ENCODE results near the gene MRTO4.

The MRTO4 gene

GRCh38 chr1:19208710-19209438, 42.7 kb upstream of the MRTO4 start:
- DNase-seq (ENCODE audit: low spot score), result no peak
- Histone ChIP-seq H4K8ac (ENCODE audit: low read depth, low read length) (no peak overlapping the region), H3K36me3 (replicated peaks in 1 of 2; ENCODE audit: control insufficient read depth in 2 of 2, insufficient read depth in 2 of 2, low read length in 2 of 2) (peaks cover 0 to 26% of the 10 kb centered on the region in 2 donors), H3K79me1 (ENCODE audit: low read depth, low read length) (peaks cover 6% of the 10 kb centered on the region), H3K4ac (ENCODE audit: low read length) (no peak overlapping the region), H2BK15ac (ENCODE audit: low read length) (no peak overlapping the region), H2AK5ac (ENCODE audit: low read depth, low read length) (no peak overlapping the region), H2AFZ (ENCODE audit: low read length) (no peak overlapping the region), H3K23ac (ENCODE audit: low read depth, low read length, poor library complexity) (no peak overlapping the region), H3K9ac (ENCODE audit: low read depth, low read length, poor library complexity) (no peak overlapping the region), H3K4me1 (ENCODE audit: control insufficient read depth in 2 of 2, insufficient read depth in 1 of 2, low read depth in 1 of 2, low read length in 2 of 2) (peaks cover 8% of the 10 kb centered on the region in 2 donors), H2BK5ac (ENCODE audit: low read length) (no peak overlapping the region), H4K91ac (ENCODE audit: low read depth, low read length, poor library complexity) (no peak overlapping the region), H2BK12ac (ENCODE audit: low read length) (no peak overlapping the region), H3K4me3 (ENCODE audit: low read length in 2 of 2) (peak overlapping the region; percentile 75 to 96), H3K9me3 (replicated peaks in 1 of 2; ENCODE audit: control insufficient read depth in 2 of 2, insufficient read depth in 1 of 2, low read depth in 1 of 2, low read length in 2 of 2) (no peaks in the 10 kb centered on the region), H3K4me2 (ENCODE audit: insufficient read depth, low read length, poor library complexity, severe bottlenecking) (peak overlapping the region; percentile 90), H3K27ac (replicated peaks; ENCODE audit: low read length) (no peak overlapping the region), H3K27me3 (ENCODE audit: control insufficient read depth in 3 of 3, insufficient read depth in 3 of 3, low read depth in 1 of 3, low read length in 3 of 3) (no peaks in the 10 kb centered on the region), H2BK120ac (ENCODE audit: low read depth, low read length) (no peak overlapping the region), H3K18ac (ENCODE audit: low read length) (no peak overlapping the region), H3K14ac (ENCODE audit: low read length) (no peak overlapping the region)
- WGBS, 2 donors (ENCODE audit: extremely low coverage in 2 of 2, insufficient read length in 2 of 2, insufficient replicate concordance in 1 of 2), result no CpG with 5 or more reads among the region's 8 CpGs

GRCh38 chr1:19209439-19209989, 42.1 kb upstream of the MRTO4 start:
- Histone ChIP-seq H2BK120ac (ENCODE audit: low read depth, low read length) (peak overlapping the region; percentile 78), H2BK12ac (ENCODE audit: low read length) (peak overlapping the region; percentile 18), H4K91ac (ENCODE audit: low read depth, low read length, poor library complexity) (no peak overlapping the region), H3K9me3 (replicated peaks in 1 of 2; ENCODE audit: control insufficient read depth in 2 of 2, insufficient read depth in 1 of 2, low read depth in 1 of 2, low read length in 2 of 2) (no peaks in the 10 kb centered on the region), H3K9ac (ENCODE audit: low read depth, low read length, poor library complexity) (peak overlapping the region; percentile 80), H3K4ac (ENCODE audit: low read length) (no peak overlapping the region), H3K4me1 (ENCODE audit: control insufficient read depth in 2 of 2, insufficient read depth in 1 of 2, low read depth in 1 of 2, low read length in 2 of 2) (peaks cover 8% of the 10 kb centered on the region in 2 donors), H3K4me3 (ENCODE audit: low read length in 2 of 2) (peak overlapping the region; percentile 75 to 96), H3K4me2 (ENCODE audit: insufficient read depth, low read length, poor library complexity, severe bottlenecking) (peak overlapping the region; percentile 90), H3K14ac (ENCODE audit: low read length) (peak overlapping the region; percentile 78), H2AFZ (ENCODE audit: low read length) (peak overlapping the region; percentile 88), H3K27me3 (ENCODE audit: control insufficient read depth in 3 of 3, insufficient read depth in 3 of 3, low read depth in 1 of 3, low read length in 3 of 3) (no peaks in the 10 kb centered on the region), H3K18ac (ENCODE audit: low read length) (peak overlapping the region; percentile 98), H2BK5ac (ENCODE audit: low read length) (peak overlapping the region; percentile 94), H3K23ac (ENCODE audit: low read depth, low read length, poor library complexity) (peak overlapping the region; percentile 75), H2BK15ac (ENCODE audit: low read length) (no peak overlapping the region), H3K79me1 (ENCODE audit: low read depth, low read length) (peaks cover 6% of the 10 kb centered on the region), H2AK5ac (ENCODE audit: low read depth, low read length) (peak overlapping the region; percentile 86), H4K8ac (ENCODE audit: low read depth, low read length) (no peak overlapping the region), H3K27ac (replicated peaks; ENCODE audit: low read length) (peak overlapping the region; percentile 80), H3K36me3 (replicated peaks in 1 of 2; ENCODE audit: control insufficient read depth in 2 of 2, insufficient read depth in 2 of 2, low read length in 2 of 2) (peaks cover 0 to 32% of the 10 kb centered on the region in 2 donors)
- DNase-seq (ENCODE audit: low spot score), result no peak
- WGBS, 2 donors (ENCODE audit: extremely low coverage in 2 of 2, insufficient read length in 2 of 2, insufficient replicate concordance in 1 of 2), result no CpG with 5 or more reads among the region's 28 CpGs

GRCh38 chr1:19209990-19210771, 41.4 kb upstream of the MRTO4 start, which contains the start of gene UBR4:
UBR4 (minus strand) TSS chr1:19210266; CDS start chr1:19210248, 18 bp downstream.
- H2AFZ ChIP-seq (ENCODE audit: low read length), result peak within 1 kb of the TSS; percentile 88
- peak within 1 kb of the TSS; percentile 78 for H2BK120ac ChIP-seq (ENCODE audit: low read depth, low read length)
- peak within 1 kb of the TSS; percentile 18 for H2BK12ac ChIP-seq (ENCODE audit: low read length)
- peak within 1 kb of the TSS; percentile 75 to 96 for H3K4me3 ChIP-seq (ENCODE audit: low read length in 2 of 2)
- peaks cover 0 to 37% of the 10 kb centered on the region in 2 donors for H3K36me3 ChIP-seq (replicated peaks in 1 of 2; ENCODE audit: control insufficient read depth in 2 of 2, insufficient read depth in 2 of 2, low read length in 2 of 2)
- no peaks in the 10 kb centered on the region for H3K9me3 ChIP-seq (replicated peaks in 1 of 2; ENCODE audit: control insufficient read depth in 2 of 2, insufficient read depth in 1 of 2, low read depth in 1 of 2, low read length in 2 of 2)
- H3K4me1 ChIP-seq (ENCODE audit: control insufficient read depth in 2 of 2, insufficient read depth in 1 of 2, low read depth in 1 of 2, low read length in 2 of 2), result peaks cover 8% of the 10 kb centered on the region in 2 donors
- peak within 1 kb of the TSS; percentile 21 for H4K8ac ChIP-seq (ENCODE audit: low read depth, low read length)
- H3K4me2 ChIP-seq (ENCODE audit: insufficient read depth, low read length, poor library complexity, severe bottlenecking), result peak within 1 kb of the TSS; percentile 90
- peak within 1 kb of the TSS; percentile 78 for H3K14ac ChIP-seq (ENCODE audit: low read length)
- H3K79me1 ChIP-seq (ENCODE audit: low read depth, low read length), result peaks cover 6% of the 10 kb centered on the region
- H4K91ac ChIP-seq (ENCODE audit: low read depth, low read length, poor library complexity), result no peak within 1 kb of the TSS
- H3K23ac ChIP-seq (ENCODE audit: low read depth, low read length, poor library complexity), result peak within 1 kb of the TSS; percentile 75
- H2BK15ac ChIP-seq (ENCODE audit: low read length), result no peak within 1 kb of the TSS
- peak; percentile 96 for DNase-seq (ENCODE audit: low spot score)
- H3K9ac ChIP-seq (ENCODE audit: low read depth, low read length, poor library complexity), result peak within 1 kb of the TSS; percentile 98
- peak within 1 kb of the TSS; percentile 80 for H3K27ac ChIP-seq (replicated peaks; ENCODE audit: low read length)
- peak within 1 kb of the TSS; percentile 94 for H2BK5ac ChIP-seq (ENCODE audit: low read length)
- peak within 1 kb of the TSS; percentile 98 for H3K18ac ChIP-seq (ENCODE audit: low read length)
- no peaks in the 10 kb centered on the region for H3K27me3 ChIP-seq (ENCODE audit: control insufficient read depth in 3 of 3, insufficient read depth in 3 of 3, low read depth in 1 of 3, low read length in 3 of 3)
- peak within 1 kb of the TSS; percentile 86 for H2AK5ac ChIP-seq (ENCODE audit: low read depth, low read length)
- no CpG with 5 or more reads among the region's 80 CpGs for WGBS, 2 donors (ENCODE audit: extremely low coverage in 2 of 2, insufficient read length in 2 of 2, insufficient replicate concordance in 1 of 2)
- no peak within 1 kb of the TSS for H3K4ac ChIP-seq (ENCODE audit: low read length)
